C4-2B (cell line): ENCODE data around the gene MAK.
A peak's percentile ranks its signal among the peaks of the same experiment; 100 is the strongest.
"Not testable (repeated sequence)": the region's sequence is repeated elsewhere in the genome, so short reads cannot be mapped to it uniquely, and the experiment has no call there.

ENCODE experiments used
- H3K27ac ChIP-seq: fragments of 450-650 bp; 2 replicates; pipeline ENCODE4 v1.5.1; 2017
- ZFX ChIP-seq: fragments of 450-650 bp; IDR thresholded peaks from 2 replicates; pipeline ENCODE4 v1.6.1; 2017
- TF ChIP-seq, protein P1 (sequence below): fragments of 450-650 bp; conservative IDR thresholded peaks from 2 replicates; pipeline ENCODE4 v1.5.1; 2017; ENCODE audit warnings: mild to moderate bottlenecking

The MAK gene

GRCh38 chr6:10746915-10747250, 91.5 kb downstream of the MAK start:
- TF ChIP-seq ZFX = no peak
- TF ChIP-seq, protein P1, sequence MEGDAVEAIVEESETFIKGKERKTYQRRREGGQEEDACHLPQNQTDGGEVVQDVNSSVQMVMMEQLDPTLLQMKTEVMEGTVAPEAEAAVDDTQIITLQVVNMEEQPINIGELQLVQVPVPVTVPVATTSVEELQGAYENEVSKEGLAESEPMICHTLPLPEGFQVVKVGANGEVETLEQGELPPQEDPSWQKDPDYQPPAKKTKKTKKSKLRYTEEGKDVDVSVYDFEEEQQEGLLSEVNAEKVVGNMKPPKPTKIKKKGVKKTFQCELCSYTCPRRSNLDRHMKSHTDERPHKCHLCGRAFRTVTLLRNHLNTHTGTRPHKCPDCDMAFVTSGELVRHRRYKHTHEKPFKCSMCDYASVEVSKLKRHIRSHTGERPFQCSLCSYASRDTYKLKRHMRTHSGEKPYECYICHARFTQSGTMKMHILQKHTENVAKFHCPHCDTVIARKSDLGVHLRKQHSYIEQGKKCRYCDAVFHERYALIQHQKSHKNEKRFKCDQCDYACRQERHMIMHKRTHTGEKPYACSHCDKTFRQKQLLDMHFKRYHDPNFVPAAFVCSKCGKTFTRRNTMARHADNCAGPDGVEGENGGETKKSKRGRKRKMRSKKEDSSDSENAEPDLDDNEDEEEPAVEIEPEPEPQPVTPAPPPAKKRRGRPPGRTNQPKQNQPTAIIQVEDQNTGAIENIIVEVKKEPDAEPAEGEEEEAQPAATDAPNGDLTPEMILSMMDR = no peak
- peak overlapping the region; percentile 76 for H3K27ac ChIP-seq

GRCh38 chr6:10745116-10745515, 93.2 kb downstream of the MAK start:
- TF ChIP-seq, protein P1 = no peak
- TF ChIP-seq ZFX = no peak; the same call in 1 of the 2 replicates
- no peak overlapping the region for H3K27ac ChIP-seq

- H3K27ac ChIP-seq = no peak overlapping the region
- TF ChIP-seq ZFX = no peak
- TF ChIP-seq, protein P1 = no peak
These were observed 94.8 kb downstream of the MAK start for GRCh38 chr6:10743515-10743914.

- no peak overlapping the region for H3K27ac ChIP-seq
- no peak for TF ChIP-seq ZFX
- TF ChIP-seq, protein P1 = no peak
These were observed 96.1 kb downstream of the MAK start for GRCh38 chr6:10742251-10742650.

GRCh38 chr6:10741643-10742042, 96.7 kb downstream of the MAK start:
- H3K27ac ChIP-seq = not testable (repeated sequence)

- H3K27ac ChIP-seq = no peak overlapping the region
These were observed 98.3 kb downstream of the MAK start for GRCh38 chr6:10740061-10740460.

GRCh38 chr6:10736731-10737130, 101.6 kb downstream of the MAK start:
- no peak overlapping the region for H3K27ac ChIP-seq
- TF ChIP-seq ZFX = no peak
- TF ChIP-seq, protein P1 = no peak

More at GRCh38 chr6:10740061-10740460, 98.3 kb downstream of the MAK start:
- TF ChIP-seq ZFX = no peak
- TF ChIP-seq, protein P1 = no peak

- no peak overlapping the region for H3K27ac ChIP-seq
- TF ChIP-seq, protein P1 = no peak
- TF ChIP-seq ZFX = no peak
These were observed 104.5 kb downstream of the MAK start for GRCh38 chr6:10733863-10734262.
